ENCODE measurements around the gene SLC25A20. TPM values are rescaled to one million over a fixed set of nuclear protein-coding genes. Genes with fewer than 3 reads are reported as not detected.
"Not testable (repeated sequence)": the region's sequence is repeated elsewhere in the genome, so short reads cannot be mapped to it uniquely, and the experiment has no call there.

SLC25A20 gene
- polyA plus RNA-seq, 1 donor (not counting 4 experiments of a cell fraction or from before 2014, with no cell fraction given), result 22.4 TPM

GRCh38 chr3:48830715-48831114, 68.0 kb downstream of the SLC25A20 start:
- Histone ChIP-seq H3K27ac (ENCODE audit: control insufficient read depth, insufficient read depth, low read length) (no peak overlapping the region), H3K9ac (ENCODE audit: control insufficient read depth, extremely low read depth, insufficient read depth, low read length) (no peak overlapping the region), H3K27me3 (ENCODE audit: control insufficient read depth, extremely low read depth, insufficient read depth, low read length) (no peaks in the 10 kb centered on the region), H3K36me3 (ENCODE audit: control insufficient read depth in 2 of 2, extremely low read depth in 1 of 2, insufficient read depth in 2 of 2, low read length in 2 of 2) (no peaks in the 10 kb centered on the region), H4K20me1 (ENCODE audit: control insufficient read depth, extremely low read depth, insufficient read depth, low read length) (no peaks in the 10 kb centered on the region), H3K9me3 (ENCODE audit: control insufficient read depth, low read depth, low read length) (no peaks in the 10 kb centered on the region), H3K4me3 (ENCODE audit: control insufficient read depth in 2 of 3, extremely low read depth in 1 of 3, insufficient read depth in 2 of 3, low read depth in 1 of 3, low read length in 3 of 3) (no peak overlapping the region), H2AFZ (ENCODE audit: control insufficient read depth, low read length) (no peak overlapping the region), H3K4me1 (ENCODE audit: control insufficient read depth, extremely low read depth, insufficient read depth, low read length) (peaks cover 7% of the 10 kb centered on the region), H3K79me2 (ENCODE audit: control insufficient read depth, insufficient read depth, low read length) (peaks cover 38% of the 10 kb centered on the region), H3K4me2 (ENCODE audit: control insufficient read depth, extremely low read depth, insufficient read depth, low read depth, low read length) (no peak overlapping the region), H3K9me1 (ENCODE audit: control insufficient read depth, extremely low read depth, insufficient read depth, low read length) (no peaks in the 10 kb centered on the region)
- TF ChIP-seq, protein P1, sequence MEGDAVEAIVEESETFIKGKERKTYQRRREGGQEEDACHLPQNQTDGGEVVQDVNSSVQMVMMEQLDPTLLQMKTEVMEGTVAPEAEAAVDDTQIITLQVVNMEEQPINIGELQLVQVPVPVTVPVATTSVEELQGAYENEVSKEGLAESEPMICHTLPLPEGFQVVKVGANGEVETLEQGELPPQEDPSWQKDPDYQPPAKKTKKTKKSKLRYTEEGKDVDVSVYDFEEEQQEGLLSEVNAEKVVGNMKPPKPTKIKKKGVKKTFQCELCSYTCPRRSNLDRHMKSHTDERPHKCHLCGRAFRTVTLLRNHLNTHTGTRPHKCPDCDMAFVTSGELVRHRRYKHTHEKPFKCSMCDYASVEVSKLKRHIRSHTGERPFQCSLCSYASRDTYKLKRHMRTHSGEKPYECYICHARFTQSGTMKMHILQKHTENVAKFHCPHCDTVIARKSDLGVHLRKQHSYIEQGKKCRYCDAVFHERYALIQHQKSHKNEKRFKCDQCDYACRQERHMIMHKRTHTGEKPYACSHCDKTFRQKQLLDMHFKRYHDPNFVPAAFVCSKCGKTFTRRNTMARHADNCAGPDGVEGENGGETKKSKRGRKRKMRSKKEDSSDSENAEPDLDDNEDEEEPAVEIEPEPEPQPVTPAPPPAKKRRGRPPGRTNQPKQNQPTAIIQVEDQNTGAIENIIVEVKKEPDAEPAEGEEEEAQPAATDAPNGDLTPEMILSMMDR (optimal IDR thresholded peaks at IDR 0.05 in 1 of 3, IDR thresholded peaks at IDR 0.05 in 1 of 3, conservative IDR thresholded peaks at IDR 0.05 in 1 of 3; ENCODE audit: extremely low read depth in 1 of 3, insufficient read depth in 2 of 3, low read length in 3 of 3), result no peak
- no peak for TF ChIP-seq EZH2 (IDR thresholded peaks at IDR 0.05; ENCODE audit: low read length)
- FAIRE-seq, result no peak
- dilution Hi-C loops (cut with MboI; ENCODE audit: extremely low pct_ligation_motif_present, low sequenced_read_pairs), result no loop called here
- DNase-seq (ENCODE audit: low read depth, low spot score), result no peak

- H3K79me2 ChIP-seq (ENCODE audit: control insufficient read depth, insufficient read depth, low read length), result peaks cover 37% of the 10 kb centered on the region
- H3K27ac ChIP-seq (ENCODE audit: control insufficient read depth, insufficient read depth, low read length); H3K9ac ChIP-seq (ENCODE audit: control insufficient read depth, extremely low read depth, insufficient read depth, low read length); H3K4me3 ChIP-seq (ENCODE audit: control insufficient read depth in 2 of 3, extremely low read depth in 1 of 3, insufficient read depth in 2 of 3, low read depth in 1 of 3, low read length in 3 of 3); H3K4me2 ChIP-seq (ENCODE audit: control insufficient read depth, extremely low read depth, insufficient read depth, low read depth, low read length); H4K20me1 ChIP-seq (ENCODE audit: control insufficient read depth, extremely low read depth, insufficient read depth, low read length); H3K9me3 ChIP-seq (ENCODE audit: control insufficient read depth, low read depth, low read length); DNase-seq (ENCODE audit: low read depth, low spot score); H2AFZ ChIP-seq (ENCODE audit: control insufficient read depth, low read length); H3K27me3 ChIP-seq (ENCODE audit: control insufficient read depth, extremely low read depth, insufficient read depth, low read length); H3K4me1 ChIP-seq (ENCODE audit: control insufficient read depth, extremely low read depth, insufficient read depth, low read length); H3K9me1 ChIP-seq (ENCODE audit: control insufficient read depth, extremely low read depth, insufficient read depth, low read length); FAIRE-seq; dilution Hi-C loops (cut with MboI; ENCODE audit: extremely low pct_ligation_motif_present, low sequenced_read_pairs); H3K36me3 ChIP-seq (ENCODE audit: control insufficient read depth in 2 of 2, extremely low read depth in 1 of 2, insufficient read depth in 2 of 2, low read length in 2 of 2): not testable (repeated sequence)
These were observed 69.2 kb downstream of the SLC25A20 start for GRCh38 chr3:48829525-48829924.

- H3K36me3 ChIP-seq (ENCODE audit: control insufficient read depth in 2 of 2, extremely low read depth in 1 of 2, insufficient read depth in 2 of 2, low read length in 2 of 2); H3K27ac ChIP-seq (ENCODE audit: control insufficient read depth, insufficient read depth, low read length); DNase-seq (ENCODE audit: low read depth, low spot score); H2AFZ ChIP-seq (ENCODE audit: control insufficient read depth, low read length); H3K9me3 ChIP-seq (ENCODE audit: control insufficient read depth, low read depth, low read length); H3K4me3 ChIP-seq (ENCODE audit: control insufficient read depth in 2 of 3, extremely low read depth in 1 of 3, insufficient read depth in 2 of 3, low read depth in 1 of 3, low read length in 3 of 3); H3K9me1 ChIP-seq (ENCODE audit: control insufficient read depth, extremely low read depth, insufficient read depth, low read length); H4K20me1 ChIP-seq (ENCODE audit: control insufficient read depth, extremely low read depth, insufficient read depth, low read length); H3K4me2 ChIP-seq (ENCODE audit: control insufficient read depth, extremely low read depth, insufficient read depth, low read depth, low read length); H3K27me3 ChIP-seq (ENCODE audit: control insufficient read depth, extremely low read depth, insufficient read depth, low read length); FAIRE-seq; dilution Hi-C loops (cut with MboI; ENCODE audit: extremely low pct_ligation_motif_present, low sequenced_read_pairs); H3K4me1 ChIP-seq (ENCODE audit: control insufficient read depth, extremely low read depth, insufficient read depth, low read length); H3K9ac ChIP-seq (ENCODE audit: control insufficient read depth, extremely low read depth, insufficient read depth, low read length): not testable (repeated sequence)
- H3K79me2 ChIP-seq (ENCODE audit: control insufficient read depth, insufficient read depth, low read length), result peaks cover 33% of the 10 kb centered on the region
These were observed 70.8 kb downstream of the SLC25A20 start for GRCh38 chr3:48827874-48828273.
